ENCODE measurements around the gene GM2A.
"Not testable (repeated sequence)": the region's sequence is repeated elsewhere in the genome, so short reads cannot be mapped to it uniquely, and the experiment has no call there.

Gene GM2A

DNA sequence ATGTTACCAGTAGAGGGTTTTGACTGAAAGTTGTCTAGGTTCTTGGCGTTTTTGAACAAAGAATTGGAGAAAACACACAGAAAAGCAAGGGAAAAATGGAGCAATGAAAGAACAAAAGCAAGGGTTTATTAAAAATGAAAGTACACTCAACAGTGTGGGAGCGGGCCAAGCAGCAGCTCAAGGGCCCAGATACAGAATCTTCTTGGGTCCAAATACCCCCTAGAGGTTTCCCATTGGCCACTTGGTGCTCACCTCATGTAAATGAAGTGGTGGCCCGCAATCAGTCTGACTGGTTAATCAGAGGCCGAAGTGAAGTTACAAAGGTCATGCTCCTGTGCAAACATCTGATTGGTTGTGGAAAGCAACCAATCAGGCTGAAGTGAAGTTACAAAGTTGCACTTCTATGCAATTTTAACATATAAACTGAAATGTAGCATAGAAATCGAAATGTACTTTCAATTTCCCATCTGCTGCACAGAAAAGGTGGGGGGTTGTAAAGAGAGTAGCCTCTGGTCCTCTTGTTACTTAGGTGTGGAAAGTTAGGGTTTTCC, 1.9 kb upstream of the GM2A start:
- in situ Hi-C loops (cut with HindIII; ENCODE audit: low sequenced_read_pairs): no loop called here

DNA sequence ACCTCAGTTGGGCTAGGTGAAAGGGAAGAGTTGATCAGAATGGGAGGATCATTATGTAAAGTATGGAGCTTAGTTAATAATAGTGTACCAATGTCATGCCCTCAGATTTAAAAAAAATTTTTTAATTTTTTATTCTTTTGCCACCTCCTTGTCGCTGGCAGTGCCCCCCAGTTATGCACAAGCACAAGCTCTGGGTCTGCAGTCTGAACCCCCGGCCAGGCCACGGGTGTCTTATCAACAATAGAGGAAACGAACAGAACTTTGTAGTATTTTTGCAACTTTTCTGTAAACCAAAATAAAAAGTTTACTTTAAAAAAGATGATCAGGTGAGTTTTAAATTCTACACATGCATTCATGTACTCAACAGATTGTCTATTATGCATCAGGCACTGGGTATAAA, 1.4 kb upstream of the GM2A start:
- in situ Hi-C loops (cut with HindIII; ENCODE audit: low sequenced_read_pairs): no loop called here

DNA sequence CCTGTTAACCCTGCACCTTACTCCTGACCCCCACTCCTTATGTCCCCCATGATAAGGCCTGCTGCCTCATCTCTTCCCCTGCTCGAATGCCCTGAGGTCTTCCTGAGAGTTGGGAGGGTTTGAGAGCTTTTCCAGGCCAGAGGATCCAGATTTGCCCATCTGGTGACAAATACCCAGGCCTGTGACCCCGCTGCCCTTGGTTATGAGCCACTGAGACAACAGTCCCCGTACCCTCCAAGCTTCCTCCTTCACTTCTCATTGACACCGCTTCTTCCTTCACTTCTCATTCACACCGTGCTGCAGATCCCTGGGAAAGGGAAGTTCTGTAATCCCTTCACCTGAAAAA, 593 bp downstream of the GM2A start:
- in situ Hi-C loops (cut with HindIII; ENCODE audit: low sequenced_read_pairs): no loop called here

DNA sequence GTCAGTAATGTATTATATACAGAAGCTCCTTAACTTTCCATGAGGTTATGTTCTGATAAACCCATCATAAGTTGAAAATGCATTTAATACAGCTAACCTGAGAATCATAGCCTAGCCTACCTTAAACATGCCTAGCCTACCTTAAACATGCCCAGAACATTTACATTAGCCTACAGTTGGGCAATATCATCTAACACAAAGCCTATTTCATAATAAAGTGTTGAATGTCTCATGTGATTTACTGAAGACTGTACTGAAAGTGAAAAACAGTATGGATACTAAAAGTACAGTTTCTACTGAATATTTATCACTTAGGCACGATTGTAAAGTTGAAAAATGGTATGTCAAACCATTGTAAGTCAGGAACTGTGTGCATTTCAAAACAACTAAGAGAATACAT, 1.6 kb downstream of the GM2A start:
- in situ Hi-C loops (cut with HindIII; ENCODE audit: low sequenced_read_pairs): no loop called here

DNA sequence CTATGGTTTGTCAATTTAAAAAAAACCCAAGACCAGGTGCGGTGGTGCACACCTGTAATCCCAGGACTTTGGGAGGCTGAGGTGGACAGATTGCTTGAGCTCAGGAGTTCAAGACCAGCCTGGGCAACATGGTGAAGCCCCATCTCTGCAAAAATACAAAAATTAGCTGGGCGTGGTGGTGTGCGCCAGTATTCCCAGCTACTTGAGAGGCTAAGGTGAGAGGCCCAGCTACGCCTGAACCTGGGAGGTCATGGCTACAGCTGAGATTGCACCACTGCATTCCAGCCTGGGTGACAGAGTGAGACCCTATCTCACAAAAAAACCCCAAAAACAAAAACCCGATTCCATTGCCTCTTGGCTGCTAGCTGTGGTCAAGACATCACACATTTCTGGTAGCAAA, 2.0 kb downstream of the GM2A start:
- in situ Hi-C loops (cut with HindIII; ENCODE audit: low sequenced_read_pairs): not testable (repeated sequence)

DNA sequence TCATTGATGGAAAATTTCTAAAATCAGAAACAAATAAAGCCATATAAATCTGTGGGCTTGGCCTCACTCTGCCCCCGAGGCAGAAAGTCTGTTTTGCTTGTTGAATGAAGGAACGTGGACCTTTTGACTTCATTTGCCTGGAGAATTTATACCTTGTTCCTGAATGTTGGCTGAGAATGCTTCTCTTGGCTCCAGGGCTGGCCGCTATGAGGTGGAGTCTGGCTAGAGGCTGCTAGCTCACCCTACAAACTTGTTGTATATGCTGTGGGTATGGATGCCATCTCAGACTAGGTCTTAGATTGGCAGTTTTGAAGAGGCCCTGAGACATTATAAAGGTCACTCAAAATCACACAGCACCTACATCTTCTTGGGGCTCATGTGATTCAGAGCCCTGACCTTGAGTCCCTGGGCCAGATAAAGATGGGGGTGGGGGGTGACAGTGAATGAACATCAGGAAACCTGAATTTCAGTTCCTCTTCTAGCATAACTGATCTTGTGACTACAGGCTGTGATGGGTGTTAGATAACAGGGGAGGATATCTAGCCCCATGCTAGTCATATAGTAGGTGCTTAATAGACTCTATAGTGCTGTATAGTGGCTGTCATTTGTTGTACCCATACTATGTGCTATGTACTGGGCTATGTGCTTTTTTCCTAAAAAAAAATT, 2.8 kb downstream of the GM2A start:
- in situ Hi-C loops (cut with HindIII; ENCODE audit: low sequenced_read_pairs): no loop called here

DNA sequence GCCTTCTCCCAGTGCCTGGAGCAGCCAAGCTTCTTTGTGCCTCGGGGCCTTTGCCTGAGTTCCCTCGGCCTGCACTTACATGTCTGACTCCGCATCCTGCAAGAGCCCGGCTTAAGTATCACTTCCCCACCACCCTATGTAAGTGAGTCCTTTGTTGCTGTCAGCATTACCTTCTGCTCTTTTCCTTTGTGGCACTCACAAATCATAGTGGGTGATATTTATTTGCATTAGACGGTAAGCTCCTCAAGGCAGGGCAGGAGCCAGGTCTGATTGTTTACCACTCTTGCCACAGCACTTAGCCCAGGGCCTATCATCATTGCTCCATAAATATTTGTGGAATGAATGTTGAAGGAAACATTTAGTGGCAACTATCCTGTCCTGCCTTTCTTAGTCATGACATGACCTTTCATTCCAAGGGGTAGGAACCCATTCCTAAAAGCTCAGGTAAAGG, 4.8 kb downstream of the GM2A start:
- in situ Hi-C loops (cut with HindIII; ENCODE audit: low sequenced_read_pairs): no loop called here

DNA sequence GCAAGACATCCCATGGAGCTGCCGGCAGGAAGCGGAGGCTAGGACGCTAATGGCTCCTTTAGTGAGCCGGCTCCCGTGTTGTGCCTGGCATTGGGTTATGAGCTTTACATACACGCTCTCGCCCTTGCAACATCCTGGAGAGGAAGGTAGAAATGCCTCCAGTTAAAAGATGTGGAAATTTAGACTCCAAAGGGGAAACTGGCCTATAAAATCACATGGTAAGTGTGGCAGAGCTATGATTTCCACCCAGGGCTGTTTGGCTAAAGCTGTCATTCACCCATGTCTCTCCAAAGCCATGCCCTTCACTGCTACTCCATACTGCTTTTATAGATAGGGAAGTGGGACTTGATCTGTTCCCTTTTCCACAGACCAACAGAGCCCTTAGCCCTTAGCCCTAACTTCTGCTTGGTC, 5.2 kb downstream of the GM2A start:
- in situ Hi-C loops (cut with HindIII; ENCODE audit: low sequenced_read_pairs): no loop called here

DNA sequence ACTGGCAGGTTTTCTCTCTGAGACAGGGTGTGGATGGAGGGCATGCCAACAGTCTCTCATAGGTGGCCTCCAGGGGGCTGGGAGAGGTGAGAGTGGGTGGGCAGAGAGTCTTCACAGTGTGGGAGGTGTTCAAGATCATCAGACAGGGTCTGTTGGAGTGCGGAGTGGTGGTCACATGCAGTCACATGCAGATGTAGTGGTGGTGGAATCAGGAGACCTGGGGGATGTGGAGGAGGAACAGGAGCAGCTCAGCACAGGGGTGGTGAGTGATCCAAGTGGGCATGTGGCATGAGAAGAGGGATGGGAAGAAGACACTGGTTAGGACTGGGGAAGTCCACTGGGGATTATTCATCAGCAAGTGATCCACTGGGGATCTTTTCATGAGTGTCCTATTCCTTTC, 5.8 kb downstream of the GM2A start:
- in situ Hi-C loops (cut with HindIII; ENCODE audit: low sequenced_read_pairs): no loop called here

DNA sequence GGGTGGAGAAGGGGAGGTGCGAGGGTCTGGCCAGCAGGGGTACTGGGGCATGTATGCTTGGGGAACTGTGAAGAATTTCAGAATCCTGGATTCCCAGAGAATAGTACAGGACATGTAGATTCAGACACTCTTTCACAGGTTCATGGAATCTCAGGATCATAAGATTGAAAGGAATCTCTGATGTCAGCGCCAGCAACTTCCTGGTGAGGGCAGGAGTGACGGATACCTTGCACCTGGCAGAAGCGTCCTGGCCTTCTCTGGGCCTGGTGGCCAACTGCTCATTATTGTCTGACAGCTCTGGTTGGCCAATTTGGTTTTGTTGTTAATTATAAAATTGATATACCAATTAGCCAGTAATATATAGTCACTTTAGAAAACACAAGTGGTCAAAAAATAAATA, 6.9 kb downstream of the GM2A start:
- in situ Hi-C loops (cut with HindIII; ENCODE audit: low sequenced_read_pairs): no loop called here

DNA sequence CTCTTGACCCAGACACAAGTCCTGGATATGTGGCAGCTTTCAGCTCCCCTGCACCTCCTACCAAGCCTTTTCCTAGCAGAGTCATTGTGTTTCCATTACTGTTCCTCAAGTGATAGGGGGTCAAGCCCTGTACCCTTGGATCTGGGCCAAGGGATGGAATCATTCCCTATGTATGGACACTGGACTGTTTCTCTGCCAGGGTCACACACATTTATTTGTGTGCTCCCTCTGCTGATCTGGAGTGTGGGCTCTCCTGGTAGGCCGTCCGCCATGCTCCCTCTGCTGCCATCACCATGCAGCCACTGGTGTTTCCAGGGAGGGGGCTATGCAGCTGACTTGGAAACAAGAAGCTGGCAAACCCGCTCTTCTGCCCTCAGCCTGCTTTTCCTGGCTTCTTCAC, 9.5 kb downstream of the GM2A start:
- in situ Hi-C loops (cut with HindIII; ENCODE audit: low sequenced_read_pairs): no loop called here

DNA sequence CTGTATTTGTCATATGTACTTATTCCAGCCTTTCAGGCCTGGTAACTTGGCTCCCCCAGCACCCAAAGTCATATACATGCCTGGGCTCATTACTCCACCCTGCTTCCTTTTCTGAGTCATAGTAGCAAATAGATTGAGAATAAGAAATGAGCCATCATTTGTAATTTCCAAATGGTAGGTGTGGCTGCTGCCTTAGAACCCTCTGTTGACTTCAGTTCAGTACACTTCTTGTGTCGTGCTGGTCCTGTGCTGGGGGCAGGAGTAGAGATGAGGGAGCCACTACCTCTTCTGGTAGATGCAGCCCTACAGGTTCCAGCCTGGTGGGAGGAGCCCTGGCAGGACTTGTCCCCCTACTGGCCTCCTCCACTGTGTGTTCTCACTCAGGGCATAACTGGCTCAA, 11.1 kb downstream of the GM2A start:
- in situ Hi-C loops (cut with HindIII; ENCODE audit: low sequenced_read_pairs): no loop called here

DNA sequence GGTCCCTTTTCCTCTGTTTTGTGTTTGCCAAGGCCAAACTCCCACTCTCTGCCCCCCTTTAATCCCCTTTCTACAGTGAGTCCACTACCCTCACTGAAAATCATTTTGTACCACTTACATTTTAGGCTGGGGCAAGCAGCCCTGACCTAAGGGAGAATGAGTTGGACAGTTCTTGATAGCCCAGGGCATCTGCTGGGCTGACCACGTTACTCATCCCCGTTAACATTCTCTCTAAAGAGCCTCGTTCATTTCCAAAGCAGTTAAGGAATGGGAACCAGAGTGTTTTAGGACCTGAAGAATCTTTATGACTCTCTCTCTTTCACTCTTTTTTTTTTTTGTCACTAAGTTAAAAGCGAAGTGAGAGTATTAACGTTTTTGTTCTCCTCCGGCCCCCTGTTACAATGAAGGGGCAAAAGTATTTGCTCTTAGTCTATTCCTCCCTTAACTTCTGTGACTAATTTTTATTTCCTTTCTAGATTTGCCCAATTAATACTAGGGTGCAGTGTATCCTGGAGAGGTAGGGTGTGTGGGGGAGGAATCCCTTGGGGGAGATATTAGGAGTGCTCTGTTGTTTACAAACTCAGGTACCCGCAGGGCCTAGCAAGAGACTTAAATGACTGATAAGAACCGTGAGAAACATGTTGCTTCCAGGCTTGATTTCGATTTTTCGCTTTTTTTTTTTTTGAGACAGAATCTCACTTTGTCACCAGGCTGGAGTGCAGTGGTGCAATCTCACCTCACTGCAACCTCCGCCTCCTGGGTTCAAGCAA, 14.7 kb downstream of the GM2A start:
- in situ Hi-C loops (cut with HindIII; ENCODE audit: low sequenced_read_pairs): no loop called here

DNA sequence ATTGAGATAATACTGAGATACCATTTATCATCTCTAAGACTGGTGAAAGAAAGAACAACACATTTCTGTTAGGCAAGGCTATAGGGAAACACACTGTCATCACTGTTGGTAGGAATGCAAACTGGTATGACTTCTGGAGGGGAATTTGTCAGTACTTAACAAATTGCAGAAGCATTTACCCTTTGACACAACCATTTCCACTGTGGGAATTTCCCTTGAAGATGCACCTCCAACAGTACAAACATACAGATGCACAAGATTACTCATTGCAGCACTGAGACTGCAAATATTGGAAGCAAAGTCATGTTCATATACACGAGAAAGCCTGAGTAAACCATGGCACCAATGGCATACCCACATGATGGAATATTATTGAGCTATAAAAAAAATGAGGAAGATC, 17.6 kb downstream of the GM2A start:
- in situ Hi-C loops (cut with HindIII; ENCODE audit: low sequenced_read_pairs): loop anchor here (10.0 kb wide), 1 partner anchor 64 kb away; no protein-coding TSS in a partner anchor

DNA sequence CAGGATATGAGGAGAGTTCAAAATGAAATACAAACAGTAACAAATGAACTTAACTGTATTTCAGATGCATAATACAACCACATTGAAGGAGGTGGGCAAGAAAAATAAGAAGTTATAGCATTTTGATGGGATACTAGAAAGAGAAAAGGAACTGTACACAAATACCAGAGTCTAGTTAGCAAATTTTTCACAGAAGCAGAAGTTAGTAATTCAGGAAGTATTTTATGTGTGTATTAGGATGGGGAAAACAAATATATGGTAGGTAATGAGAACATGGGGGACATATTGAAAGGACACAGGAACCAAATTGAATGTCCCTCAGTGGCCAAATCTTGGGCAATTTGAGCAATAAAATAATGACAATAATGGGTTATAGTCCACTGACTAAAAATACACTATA, 18.4 kb downstream of the GM2A start:
- in situ Hi-C loops (cut with HindIII; ENCODE audit: low sequenced_read_pairs): loop anchor here (10.0 kb wide), 1 partner anchor 63 kb away; no protein-coding TSS in a partner anchor

DNA sequence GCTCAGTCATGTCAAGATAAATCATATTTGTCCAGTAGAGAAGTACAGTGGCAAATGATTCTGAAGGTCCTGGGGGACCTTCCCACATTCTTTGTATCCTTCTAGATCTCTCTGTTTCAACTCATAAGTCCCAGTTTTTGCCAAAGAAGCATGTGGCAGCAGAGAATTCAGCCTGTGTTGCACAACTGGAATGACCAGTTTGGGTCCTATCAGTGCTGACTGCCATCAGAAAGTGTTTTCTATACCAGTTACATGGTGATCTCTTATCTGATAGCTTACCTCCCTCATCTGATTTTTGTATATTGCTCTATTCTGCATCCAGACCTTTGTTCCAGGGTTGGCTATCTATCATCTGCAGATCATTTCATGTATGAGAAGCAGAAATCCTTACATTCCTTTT, 21.7 kb downstream of the GM2A start:
- in situ Hi-C loops (cut with HindIII; ENCODE audit: low sequenced_read_pairs): loop anchor here (5.0 to 10.0 kb wide), 2 partner anchors 60 to 82 kb away; no protein-coding TSS in a partner anchor

DNA sequence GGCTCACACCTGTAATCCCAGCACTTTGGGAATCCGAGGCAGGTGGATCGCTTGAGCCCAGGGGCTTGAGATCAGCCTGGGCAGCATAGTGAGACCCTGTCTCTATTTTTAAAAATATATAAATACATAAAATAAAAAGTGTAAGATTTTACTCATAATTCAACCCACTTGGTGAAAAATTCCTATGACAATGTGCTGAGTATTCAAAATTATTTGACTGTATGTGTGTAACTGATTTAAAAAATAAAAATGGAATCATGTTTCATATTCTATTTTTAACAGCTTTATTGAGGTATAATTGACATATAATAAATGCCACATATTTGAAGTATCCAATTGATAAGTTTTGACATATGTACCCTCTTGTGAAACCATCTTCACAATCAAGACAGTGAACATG, 22.8 kb downstream of the GM2A start:
- in situ Hi-C loops (cut with HindIII; ENCODE audit: low sequenced_read_pairs): loop anchor here (5.0 to 10.0 kb wide), 2 partner anchors 59 to 84 kb away; no protein-coding TSS in a partner anchor

DNA sequence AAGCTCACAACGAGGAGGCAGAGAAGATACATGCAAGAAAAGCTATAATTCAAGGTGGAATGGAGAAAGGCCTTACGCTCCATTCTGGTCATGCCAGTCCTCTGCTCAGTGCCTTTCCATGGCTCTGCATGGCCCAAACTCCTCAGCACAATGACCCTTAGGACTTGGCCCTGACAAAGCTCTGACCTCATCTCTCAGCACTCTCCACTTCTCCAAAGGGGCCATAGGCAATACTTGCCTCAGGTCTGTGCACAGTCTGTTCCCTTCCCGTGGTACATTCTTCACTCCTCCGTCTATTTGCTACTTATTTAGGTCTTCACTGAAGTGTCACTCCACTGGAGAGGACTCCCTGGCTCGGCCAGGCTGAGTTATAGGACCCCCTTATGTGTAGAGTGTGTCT, 25.9 kb downstream of the GM2A start:
- in situ Hi-C loops (cut with HindIII; ENCODE audit: low sequenced_read_pairs): loop anchor here (5.0 to 10.0 kb wide), 2 partner anchors 56 to 87 kb away; no protein-coding TSS in a partner anchor

DNA sequence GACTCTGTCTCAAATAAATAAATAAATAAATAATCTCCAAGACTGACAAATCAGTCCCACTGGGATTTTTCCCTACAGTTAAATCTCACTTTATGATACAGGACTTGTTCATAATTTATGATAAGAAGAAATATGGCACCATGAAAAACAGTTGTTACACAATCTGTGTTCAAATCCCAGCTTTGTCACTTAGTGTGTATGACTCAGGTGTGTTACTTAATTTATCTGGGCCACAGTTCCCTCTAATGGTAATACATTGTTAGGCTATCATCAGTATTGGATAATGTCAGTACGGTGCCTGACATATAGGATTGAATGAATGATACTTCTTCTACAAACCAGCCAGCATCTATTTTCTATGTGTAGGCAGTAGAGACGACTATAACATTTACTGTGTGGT, 27.5 kb downstream of the GM2A start:
- in situ Hi-C loops (cut with HindIII; ENCODE audit: low sequenced_read_pairs): no loop called here

DNA sequence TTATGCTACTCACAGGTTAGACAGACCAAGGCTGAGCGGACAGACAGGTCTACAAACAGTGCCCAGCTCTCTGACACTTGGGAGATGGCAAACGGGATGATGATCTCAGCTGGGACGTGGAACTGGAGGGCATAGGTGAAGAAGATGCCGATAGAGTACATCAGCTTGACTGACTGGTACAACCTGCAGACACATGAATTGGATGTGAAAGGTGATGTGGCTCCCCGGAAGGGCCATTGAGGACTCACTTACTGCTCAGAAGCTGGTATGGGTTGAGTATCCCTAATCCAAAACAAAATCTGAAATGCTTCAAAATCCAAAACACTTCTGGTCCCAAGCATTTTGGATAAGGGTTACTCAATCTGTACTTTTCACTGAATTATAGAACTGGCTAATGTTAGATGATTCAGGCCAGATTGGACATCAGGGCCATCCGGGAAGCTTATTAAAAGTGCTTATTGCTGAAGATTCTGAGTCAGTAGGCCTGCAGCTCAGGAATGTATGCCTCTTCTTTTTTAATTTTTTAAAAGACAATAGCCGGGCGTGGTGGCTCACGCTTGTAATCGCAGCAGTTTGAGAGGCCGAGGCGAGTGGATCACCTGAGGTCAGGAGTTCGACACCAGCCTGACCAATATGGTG, 28.1 kb downstream of the GM2A start:
- in situ Hi-C loops (cut with HindIII; ENCODE audit: low sequenced_read_pairs): no loop called here

DNA sequence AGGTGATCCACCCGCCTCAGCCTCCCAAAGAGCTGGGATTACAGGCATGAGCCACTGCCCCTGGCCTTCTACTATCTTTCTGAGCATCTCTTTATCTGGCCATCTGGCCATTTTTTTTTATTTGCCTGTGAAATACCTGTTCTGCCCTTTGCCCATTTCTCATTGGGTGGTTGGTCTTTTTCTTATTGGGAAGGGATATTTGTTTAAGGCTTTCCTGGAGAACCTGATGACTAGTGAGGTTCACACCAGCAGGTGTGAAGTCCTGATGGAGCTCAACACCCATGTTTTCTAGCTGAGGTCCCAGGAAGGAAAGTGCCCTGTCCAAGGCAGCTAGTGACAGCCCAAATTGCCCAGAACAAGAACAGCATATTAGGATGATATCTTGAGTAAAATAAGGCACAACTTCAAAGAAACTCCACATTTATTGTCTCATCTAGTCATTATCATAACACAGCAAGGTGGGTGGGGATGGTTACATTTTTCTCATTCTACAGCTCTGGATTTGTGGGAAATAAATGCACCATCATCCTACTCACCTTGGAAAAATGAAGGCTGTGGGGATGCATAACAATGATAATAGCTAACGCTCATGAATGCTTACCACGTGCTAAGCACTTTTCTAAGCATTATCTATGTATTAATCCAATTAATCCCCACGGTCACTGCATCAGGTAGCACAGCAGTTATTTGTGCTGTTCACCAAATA, 30.3 kb downstream of the GM2A start:
- in situ Hi-C loops (cut with HindIII; ENCODE audit: low sequenced_read_pairs): no loop called here

Data from endothelial cell of hepatic sinusoid (primary cell).